ENCODE data around the gene NSG1.

The NSG1 gene

DNA sequence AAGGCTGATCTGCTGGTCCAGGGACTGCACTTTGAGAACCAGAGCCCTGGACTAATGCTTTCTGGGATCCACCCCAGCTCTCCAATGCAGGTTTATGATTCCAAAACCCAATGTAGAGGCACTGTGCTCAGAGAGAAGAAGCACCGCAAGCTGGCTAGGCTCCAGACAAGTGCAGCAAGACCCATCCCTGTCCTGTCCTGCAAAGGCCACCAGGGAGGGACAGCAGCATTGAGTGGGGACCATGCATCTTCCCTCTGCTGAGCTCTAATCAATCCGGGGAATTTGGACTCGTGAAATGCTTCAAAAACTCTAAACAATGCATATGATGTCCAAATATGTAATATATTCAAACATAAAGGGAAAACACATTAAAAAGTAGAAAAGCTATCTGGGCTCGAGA, 10.8 kb upstream of the NSG1 start:
- TF ChIP-seq, protein P1, sequence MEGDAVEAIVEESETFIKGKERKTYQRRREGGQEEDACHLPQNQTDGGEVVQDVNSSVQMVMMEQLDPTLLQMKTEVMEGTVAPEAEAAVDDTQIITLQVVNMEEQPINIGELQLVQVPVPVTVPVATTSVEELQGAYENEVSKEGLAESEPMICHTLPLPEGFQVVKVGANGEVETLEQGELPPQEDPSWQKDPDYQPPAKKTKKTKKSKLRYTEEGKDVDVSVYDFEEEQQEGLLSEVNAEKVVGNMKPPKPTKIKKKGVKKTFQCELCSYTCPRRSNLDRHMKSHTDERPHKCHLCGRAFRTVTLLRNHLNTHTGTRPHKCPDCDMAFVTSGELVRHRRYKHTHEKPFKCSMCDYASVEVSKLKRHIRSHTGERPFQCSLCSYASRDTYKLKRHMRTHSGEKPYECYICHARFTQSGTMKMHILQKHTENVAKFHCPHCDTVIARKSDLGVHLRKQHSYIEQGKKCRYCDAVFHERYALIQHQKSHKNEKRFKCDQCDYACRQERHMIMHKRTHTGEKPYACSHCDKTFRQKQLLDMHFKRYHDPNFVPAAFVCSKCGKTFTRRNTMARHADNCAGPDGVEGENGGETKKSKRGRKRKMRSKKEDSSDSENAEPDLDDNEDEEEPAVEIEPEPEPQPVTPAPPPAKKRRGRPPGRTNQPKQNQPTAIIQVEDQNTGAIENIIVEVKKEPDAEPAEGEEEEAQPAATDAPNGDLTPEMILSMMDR (IDR thresholded peaks at IDR 0.05; ENCODE audit: low read length, missing control alignments): no peak
- no peak overlapping the region for H3K4me3 ChIP-seq (replicated peaks; ENCODE audit: low read depth, low read length)
- DNase-seq (ENCODE audit: low read depth): no peak

DNA sequence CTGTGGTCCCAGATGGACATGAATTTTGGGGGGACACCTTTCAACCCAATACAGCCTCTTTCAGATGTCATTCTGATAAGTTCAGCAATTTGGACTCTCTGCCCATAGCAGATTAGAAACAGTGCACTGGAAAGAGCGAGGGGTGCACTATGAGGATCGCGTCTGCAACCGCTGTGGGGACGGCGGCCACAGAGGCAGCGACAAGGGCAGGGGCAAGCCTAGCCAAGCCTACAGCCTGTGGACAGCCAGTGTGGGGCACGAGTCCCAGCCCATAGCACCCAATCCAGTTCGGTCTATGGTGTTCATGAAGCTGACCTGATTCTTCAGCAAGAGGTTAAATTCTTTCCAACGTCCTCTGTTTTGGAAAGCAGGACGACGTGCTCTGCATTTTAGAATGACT, 9.7 kb upstream of the NSG1 start:
- DNase-seq (ENCODE audit: low read depth): no peak
- TF ChIP-seq, protein P1 (IDR thresholded peaks at IDR 0.05; ENCODE audit: low read length, missing control alignments): no peak

DNA sequence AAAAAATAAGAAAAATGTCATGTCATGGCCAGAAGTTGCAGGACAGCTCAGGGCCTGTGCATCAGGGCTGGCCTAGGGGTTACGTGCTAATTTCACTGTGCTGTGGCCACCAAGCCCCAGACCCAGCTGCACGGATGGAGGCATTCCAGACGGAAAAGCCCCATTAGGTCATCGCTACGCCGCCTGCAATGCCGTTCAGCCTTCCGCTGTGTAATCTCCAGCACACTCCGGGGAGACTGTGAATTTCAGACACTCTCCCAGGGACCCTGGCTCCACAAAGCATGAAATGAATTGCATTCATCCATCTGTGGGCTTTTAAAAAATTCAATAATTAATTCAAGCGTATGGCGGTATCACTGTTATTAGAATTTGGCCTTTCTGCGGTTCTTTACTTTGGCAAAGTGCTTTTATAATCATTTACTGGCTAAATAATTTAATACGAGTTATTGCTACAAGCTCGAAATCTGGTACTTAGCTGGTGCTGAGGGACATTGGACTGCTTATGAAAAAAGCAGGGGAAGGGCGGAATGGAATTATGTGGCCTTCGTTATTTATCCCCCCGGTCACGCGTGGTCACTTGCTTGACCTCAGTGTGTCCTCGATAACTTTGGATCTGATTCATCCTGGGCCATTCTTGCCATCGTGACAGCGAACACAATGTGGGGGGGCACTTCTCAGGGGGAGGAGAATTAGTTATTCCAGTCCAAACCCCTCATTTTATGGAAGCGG, 9.0 kb upstream of the NSG1 start:
- TF ChIP-seq, protein P1 (IDR thresholded peaks at IDR 0.05; ENCODE audit: low read length, missing control alignments): no peak
- no peak overlapping the region for H3K4me3 ChIP-seq (replicated peaks; ENCODE audit: low read depth, low read length)
- DNase-seq (ENCODE audit: low read depth): peak; percentile 40

More for the DNA sequence above, 9.7 kb upstream of the NSG1 start:
- no peak overlapping the region for H3K4me3 ChIP-seq (replicated peaks; ENCODE audit: low read depth, low read length)

DNA sequence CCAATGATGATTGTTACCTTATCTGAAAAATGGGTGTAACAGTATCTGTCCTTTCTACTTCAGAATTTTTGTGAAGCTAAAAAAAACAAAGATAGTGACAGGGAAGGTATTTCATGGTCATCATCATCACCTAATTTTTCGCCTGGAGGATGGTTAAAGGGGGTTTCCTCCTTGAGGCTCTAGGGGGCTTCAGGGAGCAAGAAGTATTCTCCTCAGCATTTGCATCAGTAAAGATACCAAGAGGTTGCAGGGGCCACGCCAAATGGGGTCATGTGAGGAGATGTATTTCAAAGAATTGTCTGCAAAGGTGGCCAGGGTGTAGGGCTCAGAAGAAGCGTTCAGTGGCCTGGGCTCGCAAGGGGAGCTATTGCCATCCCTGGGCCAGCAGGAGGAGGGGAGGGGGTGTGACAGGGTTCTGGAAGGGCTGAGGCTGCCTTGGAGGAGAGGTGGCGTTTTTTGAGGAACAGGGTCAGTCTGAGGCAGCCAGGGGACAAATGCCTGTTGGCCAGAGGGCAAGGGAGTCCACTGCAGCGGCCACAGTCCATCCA, 7.3 kb upstream of the NSG1 start:
- TF ChIP-seq, protein P1 (IDR thresholded peaks at IDR 0.05; ENCODE audit: low read length, missing control alignments): no peak
- DNase-seq (ENCODE audit: low read depth): no peak
- no peak overlapping the region for H3K4me3 ChIP-seq (replicated peaks; ENCODE audit: low read depth, low read length)

DNA sequence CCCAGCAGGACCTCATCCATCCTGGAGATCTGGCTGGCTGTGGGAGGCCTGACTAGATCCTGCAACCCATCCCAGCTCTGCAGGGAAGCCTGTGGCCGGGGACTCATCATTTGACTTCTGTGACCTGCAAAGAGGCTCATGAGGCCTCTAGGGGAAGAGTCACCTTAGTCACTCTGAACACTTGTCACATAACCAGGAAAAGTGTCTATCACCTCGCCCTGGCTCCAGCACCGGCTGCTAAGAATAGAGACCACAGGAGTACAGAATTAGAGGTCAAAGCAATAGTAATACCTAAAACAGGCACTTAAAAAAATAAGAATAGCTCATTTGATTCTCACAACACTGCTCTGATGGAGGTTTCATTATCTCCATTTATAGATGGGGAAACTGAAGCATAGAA, 3.8 kb upstream of the NSG1 start:
- DNase-seq (ENCODE audit: low read depth): no peak
- no peak overlapping the region for H3K4me3 ChIP-seq (replicated peaks; ENCODE audit: low read depth, low read length)
- TF ChIP-seq, protein P1 (IDR thresholded peaks at IDR 0.05; ENCODE audit: low read length, missing control alignments): no peak

DNA sequence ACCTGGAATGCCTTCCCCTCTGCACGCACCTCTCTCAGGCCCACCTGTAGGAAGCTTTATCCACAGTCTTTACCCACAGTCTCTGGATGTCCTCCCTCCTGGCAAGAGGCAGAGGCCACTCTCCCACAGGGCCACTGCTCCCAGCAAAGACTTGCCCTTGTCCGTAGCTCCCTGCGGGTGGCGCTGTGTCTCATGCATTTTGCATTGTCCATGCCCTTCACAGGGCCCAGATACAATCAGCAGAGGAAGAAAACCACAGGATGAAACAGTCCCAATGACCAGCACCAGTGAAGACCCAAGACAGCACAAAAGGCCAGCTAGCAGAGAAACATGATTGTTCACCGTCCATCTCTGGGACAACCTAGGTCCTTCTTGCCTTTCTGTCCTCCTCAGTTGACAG, 2.1 kb upstream of the NSG1 start:
- H3K4me3 ChIP-seq (replicated peaks; ENCODE audit: low read depth, low read length): no peak overlapping the region
- TF ChIP-seq, protein P1 (IDR thresholded peaks at IDR 0.05; ENCODE audit: low read length, missing control alignments): peak; percentile 59
- DNase-seq (ENCODE audit: low read depth): peak; percentile 54

Measured in fibroblast of pulmonary artery (primary cell).